ENCODE data around the gene TMEM184C. TPM values are rescaled to one million over a fixed set of nuclear protein-coding genes. Genes with fewer than 3 reads are reported as not detected.

Gene TMEM184C
- total and polyA plus RNA-seq, 8 donors = 33.7 to 42.1 (median 38.9) TPM

GRCh38 chr4:147596981-147597380 is 20.2 kb upstream of the TMEM184C start:
- Histone ChIP-seq H3K27me3 (no peaks in the 10 kb centered on the region), H3K4me3 (no peak overlapping the region), H3K9me3 (no peaks in the 10 kb centered on the region), H3K27ac (peak overlapping the region in 1 of 2 donors; percentile 6), H3K4me1 (peaks cover 0 to 3% of the 10 kb centered on the region in 2 donors), H3K36me3 (no peaks in the 10 kb centered on the region)
- intact Hi-C loops (cut with DNase I) = no loop called here
- TF ChIP-seq CTCF (IDR thresholded peaks at IDR 0.05) = no peak
- ATAC-seq = peak; percentile 95
- DNase-seq = peak in 2 of 4 donors; percentile 16 to 55

DNA sequence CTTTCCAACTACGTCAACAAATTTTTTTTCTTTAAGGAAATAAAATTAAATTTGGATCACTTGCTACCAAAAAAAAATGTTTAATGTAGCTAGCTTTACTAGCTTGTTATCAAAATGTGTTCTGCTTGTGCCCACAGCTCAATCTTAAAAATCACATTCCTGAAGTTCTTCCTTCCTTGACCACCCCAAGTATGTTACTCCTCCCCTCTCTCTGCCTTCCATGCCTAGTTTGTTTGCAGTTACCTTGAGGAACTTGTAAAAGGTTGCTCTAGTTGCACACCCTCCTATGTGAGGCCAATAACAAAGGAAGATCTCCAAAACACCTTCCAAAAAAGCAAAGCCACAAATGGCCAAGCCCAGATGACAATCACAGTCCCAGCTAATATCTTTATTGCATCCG is 19.6 kb upstream of the TMEM184C start:
- H3K9me3 ChIP-seq = no peaks in the 10 kb centered on the region
- TF ChIP-seq CTCF (IDR thresholded peaks at IDR 0.05) = no peak
- no peaks in the 10 kb centered on the region for H3K27me3 ChIP-seq
- intact Hi-C loops (cut with DNase I) = no loop called here
- no peak overlapping the region for H3K4me3 ChIP-seq
- H3K27ac ChIP-seq = peak overlapping the region in 1 of 2 donors; percentile 6
- peaks cover 0 to 3% of the 10 kb centered on the region in 2 donors for H3K4me1 ChIP-seq
- no peaks in the 10 kb centered on the region for H3K36me3 ChIP-seq
- ATAC-seq (peak; percentile 14), DNase-seq (no peak)

GRCh38 chr4:147599206-147599605 is 18.0 kb upstream of the TMEM184C start:
- Histone ChIP-seq H3K27me3 (no peaks in the 10 kb centered on the region), H3K27ac (no peak overlapping the region), H3K36me3 (no peaks in the 10 kb centered on the region), H3K4me1 (peaks cover 0 to 3% of the 10 kb centered on the region in 2 donors), H3K4me3 (no peak overlapping the region), H3K9me3 (no peaks in the 10 kb centered on the region)
- intact Hi-C loops (cut with DNase I) = no loop called here
- no peak for TF ChIP-seq CTCF (IDR thresholded peaks at IDR 0.05)
- DNase-seq = no peak
- ATAC-seq = no peak

DNA sequence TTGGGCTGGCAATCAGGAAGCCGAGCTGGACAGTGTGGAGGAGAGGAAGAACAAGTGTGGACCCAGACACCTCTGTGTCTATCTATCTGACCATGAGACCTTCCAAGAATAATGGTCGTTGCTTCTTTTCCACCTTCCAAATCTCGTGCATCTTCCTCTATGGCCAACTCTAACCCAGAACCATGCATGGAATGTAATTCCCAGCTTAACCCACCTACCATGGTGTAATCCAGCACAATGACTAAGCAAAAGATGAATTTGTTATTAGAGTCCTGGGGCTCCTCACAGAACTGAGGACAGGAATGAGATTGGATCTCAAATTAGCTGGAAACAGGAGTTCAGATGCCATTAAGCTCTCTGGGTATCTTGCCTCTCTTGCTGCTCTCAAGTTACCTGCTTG is 17.4 kb upstream of the TMEM184C start:
- Histone ChIP-seq H3K4me3 (no peak overlapping the region), H3K27me3 (no peaks in the 10 kb centered on the region), H3K9me3 (no peaks in the 10 kb centered on the region), H3K4me1 (peaks cover 0 to 3% of the 10 kb centered on the region in 2 donors), H3K27ac (no peak overlapping the region), H3K36me3 (no peaks in the 10 kb centered on the region)
- intact Hi-C loops (cut with DNase I) = no loop called here
- DNase-seq (no peak), ATAC-seq (no peak)
- no peak for TF ChIP-seq CTCF (IDR thresholded peaks at IDR 0.05)

DNA sequence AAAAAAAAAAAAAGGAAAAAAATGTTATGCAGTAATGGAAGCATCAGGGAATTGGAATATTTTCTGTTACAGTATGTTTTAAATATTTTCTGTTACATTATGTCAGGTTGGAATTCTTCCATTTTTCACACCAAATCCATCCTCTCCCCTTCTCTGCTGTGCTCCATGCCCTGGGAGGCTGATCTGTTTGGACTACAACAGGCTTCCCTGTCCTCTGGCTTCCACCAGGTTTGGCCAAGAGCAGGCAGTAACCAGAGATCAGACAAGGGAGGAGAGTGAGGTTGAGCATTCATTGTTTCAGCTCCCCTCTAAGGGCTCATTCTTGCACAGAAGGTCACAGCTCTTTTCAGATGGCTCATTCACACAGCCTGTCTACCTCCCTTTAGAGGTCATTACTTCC is 11.7 kb upstream of the TMEM184C start:
- Histone ChIP-seq H3K9me3 (no peaks in the 10 kb centered on the region), H3K27ac (no peak overlapping the region), H3K27me3 (no peaks in the 10 kb centered on the region), H3K4me3 (no peak overlapping the region), H3K36me3 (no peaks in the 10 kb centered on the region), H3K4me1 (no peaks in the 10 kb centered on the region)
- TF ChIP-seq CTCF (IDR thresholded peaks at IDR 0.05) = no peak
- no peak for ATAC-seq
- no peak for DNase-seq
- intact Hi-C loops (cut with DNase I) = no loop called here
